Astrocyte of the spinal cord (primary cell): Measurements from ENCODE around the gene CORO2B.

Experiments
- DNase-seq: peaks from one replicate; pipeline ENCODE4 v3.0.0; 2011; ENCODE audit warnings: low read depth, low spot score
- H3K4me3 ChIP-seq: 2 replicates; pipeline ENCODE4 v1.5.1; 2011; ENCODE audit warnings: low read depth, mild to moderate bottlenecking, low read length, moderate library complexity
- CTCF ChIP-seq: IDR thresholded peaks from 2 replicates; pipeline ENCODE4 v1.5.1; 2012; ENCODE audit warnings: low read depth, mild to moderate bottlenecking, low read length, inconsistent platforms
- in situ Hi-C: cut with HindIII; loops from 2 replicates; pipeline ENCODE4 v1.10.0; 2017; ENCODE audit warnings: low sequenced_read_pairs

The CORO2B gene

GRCh38 chr15:68715111-68715510 lies 136.3 kb downstream of the CORO2B start:
- no peak for TF ChIP-seq CTCF
- no peak for DNase-seq
- no peak overlapping the region for H3K4me3 ChIP-seq
- in situ Hi-C loops = no loop called here

- DNase-seq = no peak
- no peak overlapping the region for H3K4me3 ChIP-seq
- in situ Hi-C loops = no loop called here
- TF ChIP-seq CTCF = no peak
Observed at GRCh38 chr15:68717951-68718350, 139.2 kb downstream of the CORO2B start.

- no peak for TF ChIP-seq CTCF
- DNase-seq = no peak
- in situ Hi-C loops = no loop called here
- H3K4me3 ChIP-seq = no peak overlapping the region
Observed at GRCh38 chr15:68718468-68718867, 139.7 kb downstream of the CORO2B start.

GRCh38 chr15:68719051-68719450 lies 140.3 kb downstream of the CORO2B start:
- DNase-seq = no peak
- no peak overlapping the region for H3K4me3 ChIP-seq
- in situ Hi-C loops = no loop called here
- no peak for TF ChIP-seq CTCF

GRCh38 chr15:68719672-68720071 lies 140.9 kb downstream of the CORO2B start:
- TF ChIP-seq CTCF = no peak
- no peak for DNase-seq
- in situ Hi-C loops = no loop called here
- no peak overlapping the region for H3K4me3 ChIP-seq

GRCh38 chr15:68721886-68722285 lies 143.1 kb downstream of the CORO2B start:
- in situ Hi-C loops = no loop called here

More at GRCh38 chr15:68721886-68722285, 143.1 kb downstream of the CORO2B start:
- H3K4me3 ChIP-seq = no peak overlapping the region
- no peak for DNase-seq
- no peak for TF ChIP-seq CTCF
